ENCODE results near the gene AKNA. TPM values are rescaled to one million over a fixed set of nuclear protein-coding genes. Genes with fewer than 3 reads are reported as not detected.
"Not testable (repeated sequence)": the region's sequence is repeated elsewhere in the genome, so short reads cannot be mapped to it uniquely, and the experiment has no call there.

The AKNA gene
- total RNA-seq, 1 donor from 2014 or later, result 11.4 TPM

DNA sequence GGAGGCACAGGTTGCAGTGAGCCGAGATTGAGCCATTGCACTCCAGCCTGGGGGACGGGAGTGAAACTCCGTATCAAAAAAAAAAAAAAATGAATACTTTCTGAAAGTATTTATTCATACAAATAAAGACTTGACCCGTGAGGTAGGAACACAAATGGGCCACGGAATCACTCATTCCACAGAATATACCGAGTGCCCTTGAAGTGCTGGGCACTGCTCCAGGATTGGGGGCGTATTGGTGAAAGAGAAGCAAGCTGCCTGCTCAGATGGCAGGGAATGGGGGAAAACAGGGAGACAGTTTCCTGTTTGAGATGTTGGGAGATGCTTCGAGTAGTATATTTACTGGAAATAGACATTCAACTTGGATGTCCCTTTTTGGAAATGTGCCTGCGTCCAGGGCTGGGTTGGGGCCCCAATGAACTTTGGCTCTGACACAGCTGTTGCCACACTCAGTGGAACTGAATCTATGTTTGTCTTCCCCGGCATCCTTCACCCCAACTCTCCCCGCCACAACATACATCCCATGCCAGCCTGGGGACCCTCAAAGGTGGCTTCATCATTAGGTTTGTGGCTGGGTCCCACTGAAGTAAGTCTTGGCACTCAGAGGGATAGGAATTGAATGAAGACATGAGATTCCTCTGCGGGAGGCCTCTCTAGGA, 65.5 kb downstream of the AKNA start:
- H4K20me1 ChIP-seq (ENCODE audit: low read depth); H3K9me3 Mint-ChIP-seq; H3K27ac Mint-ChIP-seq; H3K27me3 Mint-ChIP-seq (ENCODE audit: insufficient read depth, low read depth); H2AFZ ChIP-seq (replicated peaks); H3K36me3 Mint-ChIP-seq; H3K27me3 ChIP-seq; H3K79me2 ChIP-seq (ENCODE audit: low read depth); H3K4me1 ChIP-seq; H3K4me1 Mint-ChIP-seq; H3F3A ChIP-seq (ENCODE audit: low read depth); H3K4me2 ChIP-seq; H3K4me3 ChIP-seq; H3K9ac ChIP-seq; H3K4me3 Mint-ChIP-seq; H3K36me3 ChIP-seq; DNase-seq (ENCODE audit: low spot score); H3K27ac ChIP-seq; H3K9me3 ChIP-seq (ENCODE audit: low read depth): not testable (repeated sequence)

DNA sequence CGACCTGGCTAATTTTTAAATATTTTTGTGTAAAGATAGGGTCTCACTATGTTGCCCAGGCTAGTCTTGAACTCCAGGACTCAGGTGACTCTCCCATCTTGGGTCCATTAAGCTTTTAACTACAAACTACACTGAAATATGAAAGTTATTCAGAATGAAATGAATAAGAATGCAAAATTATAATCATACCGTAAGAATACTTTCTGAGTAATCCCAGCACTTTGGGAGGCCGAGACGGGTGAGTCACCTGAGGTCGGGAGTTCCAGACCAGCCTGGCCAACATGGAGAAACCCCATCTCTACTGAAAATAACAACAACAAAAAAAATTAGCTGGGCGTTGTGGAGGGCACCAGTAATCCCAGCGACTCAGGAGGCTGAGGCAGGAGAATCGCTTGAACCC, 66.0 kb downstream of the AKNA start:
- Mint-ChIP-seq H3K4me3 (no peak overlapping the region), H3K27ac (no peak overlapping the region), H3K27me3 (ENCODE audit: insufficient read depth, low read depth) (no peaks in the 10 kb centered on the region), H3K4me1 (peaks cover 2% of the 10 kb centered on the region), H3K9me3 (no peaks in the 10 kb centered on the region), H3K36me3 (no peaks in the 10 kb centered on the region)
- Histone ChIP-seq H3K9me3 (ENCODE audit: low read depth) (no peaks in the 10 kb centered on the region), H3K4me1 (peaks cover 4% of the 10 kb centered on the region), H3K36me3 (no peaks in the 10 kb centered on the region), H3K4me2 (no peak overlapping the region), H3K27ac (no peak overlapping the region), H3K4me3 (no peak overlapping the region), H3F3A (ENCODE audit: low read depth) (peaks cover 3% of the 10 kb centered on the region), H4K20me1 (ENCODE audit: low read depth) (no peaks in the 10 kb centered on the region), H3K9ac (no peak overlapping the region), H2AFZ (replicated peaks) (no peak overlapping the region), H3K27me3 (no peaks in the 10 kb centered on the region), H3K79me2 (ENCODE audit: low read depth) (no peaks in the 10 kb centered on the region)
- DNase-seq (ENCODE audit: low spot score), result no peak
- TF ChIP-seq EZH2 (IDR thresholded peaks at IDR 0.05), result no peak
- TF ChIP-seq, protein P1, sequence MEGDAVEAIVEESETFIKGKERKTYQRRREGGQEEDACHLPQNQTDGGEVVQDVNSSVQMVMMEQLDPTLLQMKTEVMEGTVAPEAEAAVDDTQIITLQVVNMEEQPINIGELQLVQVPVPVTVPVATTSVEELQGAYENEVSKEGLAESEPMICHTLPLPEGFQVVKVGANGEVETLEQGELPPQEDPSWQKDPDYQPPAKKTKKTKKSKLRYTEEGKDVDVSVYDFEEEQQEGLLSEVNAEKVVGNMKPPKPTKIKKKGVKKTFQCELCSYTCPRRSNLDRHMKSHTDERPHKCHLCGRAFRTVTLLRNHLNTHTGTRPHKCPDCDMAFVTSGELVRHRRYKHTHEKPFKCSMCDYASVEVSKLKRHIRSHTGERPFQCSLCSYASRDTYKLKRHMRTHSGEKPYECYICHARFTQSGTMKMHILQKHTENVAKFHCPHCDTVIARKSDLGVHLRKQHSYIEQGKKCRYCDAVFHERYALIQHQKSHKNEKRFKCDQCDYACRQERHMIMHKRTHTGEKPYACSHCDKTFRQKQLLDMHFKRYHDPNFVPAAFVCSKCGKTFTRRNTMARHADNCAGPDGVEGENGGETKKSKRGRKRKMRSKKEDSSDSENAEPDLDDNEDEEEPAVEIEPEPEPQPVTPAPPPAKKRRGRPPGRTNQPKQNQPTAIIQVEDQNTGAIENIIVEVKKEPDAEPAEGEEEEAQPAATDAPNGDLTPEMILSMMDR (IDR thresholded peaks at IDR 0.05), result no peak
- TF ChIP-seq EZH2phosphoT487 (IDR thresholded peaks at IDR 0.05), result no peak

DNA sequence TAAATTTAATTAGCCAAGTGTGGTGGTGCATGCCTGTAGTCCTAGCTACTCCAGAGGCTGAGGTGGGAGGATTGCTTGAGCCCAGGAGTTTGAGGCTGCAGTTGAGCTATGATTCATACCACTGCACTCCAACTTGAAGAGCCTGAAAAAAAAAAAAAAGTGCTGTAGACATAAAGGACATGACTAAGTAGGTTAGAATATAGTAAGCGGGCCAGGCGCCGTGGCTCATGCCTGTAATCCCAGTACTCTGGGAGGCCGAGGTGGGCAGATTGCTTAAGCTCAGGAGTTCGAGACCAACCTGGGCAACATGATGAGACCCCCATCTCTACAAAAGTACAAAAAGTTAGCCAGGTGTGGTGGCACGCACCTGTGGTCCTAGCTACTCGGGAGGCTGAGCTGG, 67.1 kb downstream of the AKNA start:
- H3K9me3 ChIP-seq (ENCODE audit: low read depth); H3K9me3 Mint-ChIP-seq; H3K4me2 ChIP-seq; H3K27ac ChIP-seq; H3K36me3 ChIP-seq; H3K4me1 ChIP-seq; H3K27ac Mint-ChIP-seq; DNase-seq (ENCODE audit: low spot score); H3K79me2 ChIP-seq (ENCODE audit: low read depth); H3K27me3 Mint-ChIP-seq (ENCODE audit: insufficient read depth, low read depth); H3K27me3 ChIP-seq; H3K4me3 Mint-ChIP-seq; H2AFZ ChIP-seq (replicated peaks); H3K36me3 Mint-ChIP-seq; H3K4me1 Mint-ChIP-seq; H4K20me1 ChIP-seq (ENCODE audit: low read depth); H3F3A ChIP-seq (ENCODE audit: low read depth); H3K4me3 ChIP-seq; H3K9ac ChIP-seq: not testable (repeated sequence)

DNA sequence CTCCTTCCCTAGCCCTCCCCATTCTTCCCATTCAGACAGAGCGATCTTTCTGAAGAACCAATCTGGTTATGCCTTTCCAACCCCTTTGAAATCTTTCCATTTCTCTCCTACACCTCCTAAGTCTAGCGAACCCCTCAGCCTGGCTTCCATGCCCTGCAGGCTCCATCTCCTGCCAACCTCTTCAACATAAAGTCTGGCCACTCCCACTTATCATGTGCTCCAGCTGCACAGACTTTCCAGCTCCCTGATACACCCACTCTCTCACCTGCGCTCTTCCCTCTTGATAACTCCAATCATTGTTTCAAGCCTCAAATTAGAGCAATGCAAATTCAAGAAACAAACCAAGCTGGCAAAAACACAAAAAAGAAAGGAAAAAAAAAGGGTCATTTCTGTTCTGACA, 68.6 kb downstream of the AKNA start:
- Histone ChIP-seq H3K4me3 (no peak overlapping the region), H3K27me3 (no peaks in the 10 kb centered on the region), H3K36me3 (no peaks in the 10 kb centered on the region), H3K4me2 (no peak overlapping the region), H2AFZ (replicated peaks) (no peak overlapping the region), H3K27ac (no peak overlapping the region), H3F3A (ENCODE audit: low read depth) (peaks cover 6% of the 10 kb centered on the region), H3K9ac (no peak overlapping the region), H3K79me2 (ENCODE audit: low read depth) (no peaks in the 10 kb centered on the region), H4K20me1 (ENCODE audit: low read depth) (no peaks in the 10 kb centered on the region), H3K9me3 (ENCODE audit: low read depth) (no peaks in the 10 kb centered on the region), H3K4me1 (peaks cover 8% of the 10 kb centered on the region)
- no peak overlapping the region for H3K27ac Mint-ChIP-seq
- H3K27me3 Mint-ChIP-seq (ENCODE audit: insufficient read depth, low read depth), result peaks cover 5% of the 10 kb centered on the region
- TF ChIP-seq, protein P1 (IDR thresholded peaks at IDR 0.05), result no peak
- no peak for TF ChIP-seq EZH2 (IDR thresholded peaks at IDR 0.05)
- TF ChIP-seq EZH2phosphoT487 (IDR thresholded peaks at IDR 0.05), result no peak
- no peaks in the 10 kb centered on the region for H3K36me3 Mint-ChIP-seq
- peaks cover 9% of the 10 kb centered on the region for H3K4me1 Mint-ChIP-seq
- H3K9me3 Mint-ChIP-seq, result no peaks in the 10 kb centered on the region
- no peak for DNase-seq (ENCODE audit: low spot score)
- H3K4me3 Mint-ChIP-seq, result no peak overlapping the region
